Thymus (tissue), 11 donors: ENCODE results near the gene BICD1. TPM values are rescaled to one million over a fixed set of nuclear protein-coding genes. Genes with fewer than 3 reads are reported as not detected.

Experiments
- DNase-seq, 9 donors: peaks; one replicate each; pipeline ENCODE4 v3.0.0-alpha.2; 2013; ENCODE audit warnings: low spot score in 9 of 9, low read depth in 6 of 9, missing footprints in 1 of 9
- H3K27ac ChIP-seq, 2 donors: one replicate each; pipeline ENCODE4 v1.5.1; 2013; ENCODE audit warnings: control low read depth in 1 of 2, low read depth in 1 of 2, low read length in 1 of 2, mild to moderate bottlenecking in 1 of 2, moderate library complexity in 1 of 2
- H3K27me3 ChIP-seq, 2 donors: one replicate each; pipeline ENCODE4 v1.5.1; 2013; ENCODE audit warnings: low read length in 1 of 2; ENCODE audit not compliant: control insufficient read depth in 2 of 2, insufficient read depth in 1 of 2
- H3K36me3 ChIP-seq, 2 donors: one replicate each; pipeline ENCODE4 v1.5.1; 2013; ENCODE audit warnings: low read length in 1 of 2, mild to moderate bottlenecking in 1 of 2, moderate library complexity in 1 of 2; ENCODE audit not compliant: control insufficient read depth in 2 of 2, insufficient read depth in 2 of 2
- H3K4me1 ChIP-seq, 2 donors: one replicate each; pipeline ENCODE4 v1.5.1; 2013; ENCODE audit warnings: low read length in 2 of 2; ENCODE audit not compliant: control insufficient read depth in 2 of 2, insufficient read depth in 2 of 2
- H3K4me3 ChIP-seq, 2 donors: one replicate each; pipeline ENCODE4 v1.5.1; 2013; ENCODE audit warnings: low read length in 2 of 2, control low read depth in 1 of 2, mild to moderate bottlenecking in 1 of 2
- H3K9me3 ChIP-seq, 2 donors: one replicate each; pipeline ENCODE4 v1.5.1; 2013; ENCODE audit warnings: low read length in 1 of 2, mild to moderate bottlenecking in 1 of 2; ENCODE audit not compliant: control insufficient read depth in 2 of 2, insufficient read depth in 1 of 2
- WGBS: extraction: QIAGEN DNeasy Blood & Tissue Kit; methylation state at CpG from one replicate; pipeline ENCODE4 v1.1.7; 2013; 5-methylcytosine and 5-hydroxymethylcytosine counted together
- polyA plus RNA-seq: library from polyadenylated mRNA; stranded (reverse); fragments of 200-250 nt; gene quantifications from one replicate; pipeline ENCODE4 v1.2.3, GENCODE V29; 2013
- total RNA-seq: library from RNA; stranded (reverse); fragments of 120-200 nt; gene quantifications from one replicate; pipeline ENCODE4 v1.2.4, GENCODE V29; 2013
- donor health status: healthy.

Gene BICD1
- total and polyA plus RNA-seq, 2 donors: 5.5 to 12.1 TPM

GRCh38 chr12:32400866-32401265 lies 294.2 kb downstream of the BICD1 start:
- 80% methylated on average over 2 of the region's 2 CpGs for whole genome bisulfite sequencing
- H3K9me3 ChIP-seq: no peaks in the 10 kb centered on the region
- no peak overlapping the region for H3K27ac ChIP-seq
- H3K27me3 ChIP-seq: peaks cover 8 to 54% of the 10 kb centered on the region in 2 donors
- H3K4me3 ChIP-seq: no peak overlapping the region
- H3K4me1 ChIP-seq: peaks cover 3 to 9% of the 10 kb centered on the region in 2 donors
- no peaks in the 10 kb centered on the region for H3K36me3 ChIP-seq
- no peak for DNase-seq

GRCh38 chr12:32402170-32402569 lies 295.5 kb downstream of the BICD1 start:
- no peak overlapping the region for H3K4me3 ChIP-seq
- no peaks in the 10 kb centered on the region for H3K9me3 ChIP-seq
- H3K4me1 ChIP-seq: peaks cover 3 to 9% of the 10 kb centered on the region in 2 donors
- peaks cover 8 to 50% of the 10 kb centered on the region in 2 donors for H3K27me3 ChIP-seq
- no peak overlapping the region for H3K27ac ChIP-seq
- WGBS: 98% methylated on average over 10 of the region's 10 CpGs
- no peaks in the 10 kb centered on the region for H3K36me3 ChIP-seq
- no peak for DNase-seq

- no peaks in the 10 kb centered on the region for H3K9me3 ChIP-seq
- no peak overlapping the region for H3K27ac ChIP-seq
- no peak overlapping the region for H3K4me3 ChIP-seq
- H3K4me1 ChIP-seq: peaks cover 3 to 9% of the 10 kb centered on the region in 2 donors
- H3K27me3 ChIP-seq: peaks cover 8 to 46% of the 10 kb centered on the region in 2 donors
- H3K36me3 ChIP-seq: no peaks in the 10 kb centered on the region
- WGBS: 10% methylated on average over 1 of the region's 1 CpG
- no peak for DNase-seq
These were observed 296.3 kb downstream of the BICD1 start for GRCh38 chr12:32402946-32403345.

- no peaks in the 10 kb centered on the region for H3K36me3 ChIP-seq
- no peaks in the 10 kb centered on the region for H3K9me3 ChIP-seq
- H3K27me3 ChIP-seq: peaks cover 0 to 2% of the 10 kb centered on the region in 2 donors
- no peak overlapping the region for H3K4me3 ChIP-seq
- no peak overlapping the region for H3K27ac ChIP-seq
- no peak for DNase-seq
- 96% methylated on average over 3 of the region's 3 CpGs for WGBS
- no peaks in the 10 kb centered on the region for H3K4me1 ChIP-seq
These were observed 301.1 kb downstream of the BICD1 start for GRCh38 chr12:32407795-32408194.

GRCh38 chr12:32413412-32413811 lies 306.8 kb downstream of the BICD1 start:
- no peak for DNase-seq
- WGBS: 97% methylated on average over 3 of the region's 3 CpGs
- Histone ChIP-seq H3K4me3 (no peak overlapping the region), H3K9me3 (no peaks in the 10 kb centered on the region), H3K36me3 (no peaks in the 10 kb centered on the region), H3K27me3 (no peaks in the 10 kb centered on the region), H3K4me1 (no peaks in the 10 kb centered on the region), H3K27ac (no peak overlapping the region)

GRCh38 chr12:32418221-32418620 lies 311.6 kb downstream of the BICD1 start:
- DNase-seq: no peak
- Histone ChIP-seq H3K27me3 (no peaks in the 10 kb centered on the region), H3K36me3 (no peaks in the 10 kb centered on the region), H3K4me1 (no peaks in the 10 kb centered on the region), H3K9me3 (no peaks in the 10 kb centered on the region), H3K4me3 (no peak overlapping the region), H3K27ac (no peak overlapping the region)
- WGBS: 98% methylated on average over 5 of the region's 5 CpGs

GRCh38 chr12:32418903-32419519 lies 312.4 kb downstream of the BICD1 start:
- H3K27me3 ChIP-seq: no peaks in the 10 kb centered on the region
- no peak overlapping the region for H3K27ac ChIP-seq
- no peaks in the 10 kb centered on the region for H3K36me3 ChIP-seq
- no peak overlapping the region for H3K4me3 ChIP-seq
- no peak for DNase-seq
- WGBS: 91% methylated on average over 5 of the region's 5 CpGs
- no peaks in the 10 kb centered on the region for H3K9me3 ChIP-seq
- H3K4me1 ChIP-seq: no peaks in the 10 kb centered on the region

GRCh38 chr12:32419520-32419960 lies 312.9 kb downstream of the BICD1 start:
- Histone ChIP-seq H3K27me3 (no peaks in the 10 kb centered on the region), H3K4me3 (no peak overlapping the region), H3K27ac (no peak overlapping the region), H3K9me3 (no peaks in the 10 kb centered on the region), H3K4me1 (no peaks in the 10 kb centered on the region), H3K36me3 (no peaks in the 10 kb centered on the region)
- no peak for DNase-seq
- 20% methylated on average over 2 of the region's 2 CpGs for WGBS

GRCh38 chr12:32420356-32420755 lies 313.7 kb downstream of the BICD1 start:
- H3K4me3 ChIP-seq: no peak overlapping the region
- no peaks in the 10 kb centered on the region for H3K4me1 ChIP-seq
- H3K9me3 ChIP-seq: no peaks in the 10 kb centered on the region
- no peaks in the 10 kb centered on the region for H3K36me3 ChIP-seq
- no peak for DNase-seq
- over 99% methylated on average over 2 of the region's 2 CpGs for WGBS
- H3K27me3 ChIP-seq: no peaks in the 10 kb centered on the region
- H3K27ac ChIP-seq: no peak overlapping the region
